Hepatocyte (in vitro differentiated cells): ENCODE results near the gene PIP4K2C.

Experiments
- EZH2 ChIP-seq: fragments of 200-600 bp; sonication (generic); IDR thresholded peaks from 2 replicates; pipeline ENCODE4 v1.6.1; 2016; ENCODE audit warnings: antibody characterized with exemption, mild to moderate bottlenecking, borderline replicate concordance
- TF ChIP-seq, protein P1 (sequence below): fragments of 200-600 bp; sonication (generic); IDR thresholded peaks from 2 replicates; pipeline ENCODE4 v1.5.1; 2016; ENCODE audit warnings: antibody characterized with exemption, mild to moderate bottlenecking; ENCODE audit not compliant: poor library complexity

DNA sequence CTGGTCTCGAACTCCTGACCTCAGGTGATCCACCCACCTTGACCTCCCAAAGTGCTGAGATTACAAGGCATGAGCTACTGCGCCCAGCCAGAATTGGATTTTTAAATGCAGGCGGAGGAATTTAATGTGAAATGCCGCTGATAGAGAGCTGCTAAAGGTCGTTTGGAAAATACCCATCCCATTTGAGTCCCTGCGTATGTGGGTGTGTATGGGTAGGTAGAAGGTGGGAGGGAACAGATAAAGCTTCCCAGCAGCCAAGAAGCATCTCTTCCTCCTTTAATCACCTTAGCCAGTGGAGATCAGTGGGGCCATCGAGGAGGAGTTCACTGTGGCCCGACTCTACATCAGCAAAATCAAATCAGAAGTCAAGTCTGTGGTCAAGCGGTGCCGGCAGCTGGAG is 16.2 kb upstream of the PIP4K2C start:
- no peak for TF ChIP-seq EZH2
- TF ChIP-seq, protein P1, sequence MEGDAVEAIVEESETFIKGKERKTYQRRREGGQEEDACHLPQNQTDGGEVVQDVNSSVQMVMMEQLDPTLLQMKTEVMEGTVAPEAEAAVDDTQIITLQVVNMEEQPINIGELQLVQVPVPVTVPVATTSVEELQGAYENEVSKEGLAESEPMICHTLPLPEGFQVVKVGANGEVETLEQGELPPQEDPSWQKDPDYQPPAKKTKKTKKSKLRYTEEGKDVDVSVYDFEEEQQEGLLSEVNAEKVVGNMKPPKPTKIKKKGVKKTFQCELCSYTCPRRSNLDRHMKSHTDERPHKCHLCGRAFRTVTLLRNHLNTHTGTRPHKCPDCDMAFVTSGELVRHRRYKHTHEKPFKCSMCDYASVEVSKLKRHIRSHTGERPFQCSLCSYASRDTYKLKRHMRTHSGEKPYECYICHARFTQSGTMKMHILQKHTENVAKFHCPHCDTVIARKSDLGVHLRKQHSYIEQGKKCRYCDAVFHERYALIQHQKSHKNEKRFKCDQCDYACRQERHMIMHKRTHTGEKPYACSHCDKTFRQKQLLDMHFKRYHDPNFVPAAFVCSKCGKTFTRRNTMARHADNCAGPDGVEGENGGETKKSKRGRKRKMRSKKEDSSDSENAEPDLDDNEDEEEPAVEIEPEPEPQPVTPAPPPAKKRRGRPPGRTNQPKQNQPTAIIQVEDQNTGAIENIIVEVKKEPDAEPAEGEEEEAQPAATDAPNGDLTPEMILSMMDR, result no peak
